ENCODE results near the gene AMMECR1.

The AMMECR1 gene

GRCh38 chrX:110201799-110202198, 116.1 kb downstream of the AMMECR1 start:
- no peak for DNase-seq

DNA sequence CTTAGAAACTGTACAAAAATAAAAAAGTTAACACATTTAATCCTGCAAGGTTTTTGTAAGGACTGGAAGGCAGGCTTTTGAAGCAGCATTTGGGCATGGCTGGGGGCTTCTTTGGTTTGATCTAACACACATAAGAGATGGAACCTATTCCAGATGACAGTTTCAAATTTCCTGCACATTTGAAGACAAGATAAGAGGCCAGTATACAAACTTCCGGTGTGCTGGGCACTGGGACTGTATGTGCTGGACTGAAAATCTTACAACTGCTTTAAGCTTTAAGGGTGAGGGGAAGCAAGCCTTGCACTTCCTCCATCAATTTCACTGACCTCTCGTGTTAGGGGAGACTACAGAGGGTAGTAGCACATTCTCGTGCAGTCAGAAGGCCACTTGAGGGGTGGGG, 122.9 kb downstream of the AMMECR1 start:
- DNase-seq, result no peak

GRCh38 chrX:110192516-110192915, 125.4 kb downstream of the AMMECR1 start:
- DNase-seq, result no peak

DNA sequence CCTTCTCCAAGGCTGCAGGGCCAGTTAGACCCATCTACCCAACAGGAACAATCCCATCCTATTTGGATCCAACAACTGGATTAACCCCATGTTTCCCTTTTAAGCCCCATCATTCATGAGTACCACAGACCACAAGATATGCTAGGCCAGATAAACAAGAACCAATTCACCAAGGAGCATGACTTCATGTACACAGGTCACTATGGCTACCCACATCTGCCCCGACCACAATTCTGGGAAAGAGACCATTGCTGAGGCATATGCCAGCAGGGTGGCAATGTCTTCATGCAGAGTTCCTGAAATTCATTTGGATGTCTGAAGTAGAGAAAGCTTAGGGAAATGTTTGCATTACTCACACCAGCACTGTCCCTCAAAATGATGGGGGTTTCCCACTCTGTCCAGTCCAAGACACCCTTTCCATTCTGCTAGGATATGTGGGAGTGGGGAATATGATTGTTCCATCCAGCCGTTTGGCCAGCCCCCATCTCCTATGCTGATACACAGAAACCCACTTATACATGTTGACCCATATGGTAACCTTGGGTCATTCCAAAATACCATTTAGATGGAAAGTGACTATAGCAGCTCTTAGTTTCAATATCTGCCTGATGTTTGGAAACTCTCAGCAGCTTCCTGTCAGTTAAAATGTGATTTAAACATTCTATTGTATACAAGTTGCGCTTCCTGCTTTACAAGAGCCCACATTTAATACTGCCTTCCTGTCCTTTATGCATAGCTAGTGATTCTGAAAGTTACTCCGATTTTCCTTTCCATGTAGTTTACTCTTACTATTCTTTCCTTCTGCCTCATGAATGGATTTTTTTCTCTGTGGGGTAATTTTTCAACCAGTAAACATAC, 129.0 kb downstream of the AMMECR1 start:
- DNase-seq, result no peak

GRCh38 chrX:110183314-110183713, 134.6 kb downstream of the AMMECR1 start:
- DNase-seq, result no peak

- no peak for DNase-seq
Observed at GRCh38 chrX:110182865-110183264, 135.0 kb downstream of the AMMECR1 start.

DNA sequence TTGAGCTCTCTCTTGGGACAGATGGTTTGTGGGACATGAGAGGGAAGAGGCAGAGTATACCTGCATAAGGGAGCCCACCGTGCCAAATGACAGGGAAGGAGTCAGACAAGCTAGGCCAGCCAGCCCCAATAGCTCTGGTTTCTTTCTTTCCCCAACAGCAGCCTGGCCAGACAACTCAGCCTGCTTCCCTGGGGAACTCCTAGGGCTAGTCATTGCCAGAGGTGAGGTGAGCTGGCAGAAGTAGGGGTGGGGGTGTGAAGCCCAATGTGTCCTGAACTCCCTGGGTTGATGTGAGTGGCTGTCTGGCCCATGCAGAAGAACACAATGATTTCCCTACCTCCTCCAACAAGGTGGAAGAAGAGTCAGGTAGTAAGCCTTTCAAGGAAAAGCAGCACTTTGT, 135.5 kb downstream of the AMMECR1 start:
- no peak for DNase-seq

DNA sequence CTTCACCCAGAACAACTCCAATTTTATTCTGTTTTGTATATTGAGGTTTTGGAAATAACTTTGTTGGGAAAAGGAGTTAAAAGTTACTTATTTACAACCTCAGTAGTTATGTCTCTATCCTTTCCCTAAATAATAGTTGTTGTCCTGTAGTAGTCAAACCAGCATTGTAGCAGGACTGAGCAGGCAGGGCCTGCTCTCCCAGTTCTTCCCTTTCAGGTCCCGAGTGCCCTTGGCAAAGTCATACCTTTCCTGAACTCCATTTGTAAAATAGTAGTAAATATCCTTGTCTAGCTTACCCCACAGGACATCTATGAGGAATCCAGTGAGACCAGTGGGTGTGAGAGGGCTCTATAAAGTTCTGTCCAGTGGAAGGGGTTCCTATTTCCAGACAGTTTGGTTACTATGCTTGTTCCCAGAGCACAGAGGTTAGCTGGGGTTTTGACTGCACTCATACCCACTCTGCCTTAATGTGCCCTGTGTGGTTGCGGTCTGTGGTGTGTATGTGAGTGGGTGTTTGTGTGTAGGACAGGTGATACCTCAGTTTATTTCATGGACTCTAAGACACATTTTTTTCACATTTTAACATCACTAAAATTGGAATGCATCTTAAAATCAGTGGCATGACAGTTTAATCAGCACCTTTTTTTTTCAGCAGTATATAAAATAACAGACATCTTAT, 136.3 kb downstream of the AMMECR1 start:
- DNase-seq, result no peak

DNA sequence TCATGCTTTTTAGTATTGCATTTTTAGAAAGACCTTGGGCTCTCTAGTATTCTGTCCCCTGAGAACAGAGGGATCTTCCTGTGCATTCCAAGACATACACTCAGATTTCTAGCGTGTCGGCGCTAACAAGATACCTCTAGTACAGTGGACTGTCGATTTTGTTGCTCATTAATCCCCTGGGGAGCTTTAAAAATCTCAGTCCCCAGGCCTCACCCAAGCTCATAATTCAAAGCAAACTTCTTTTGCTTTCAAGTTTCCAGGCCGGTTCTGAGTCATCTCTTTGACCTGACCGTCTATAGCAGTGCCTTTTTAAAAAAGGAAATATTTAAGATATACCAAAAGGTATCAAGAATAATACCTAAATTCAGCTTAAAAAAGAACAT, 137.0 kb downstream of the AMMECR1 start:
- DNase-seq, result no peak

DNA sequence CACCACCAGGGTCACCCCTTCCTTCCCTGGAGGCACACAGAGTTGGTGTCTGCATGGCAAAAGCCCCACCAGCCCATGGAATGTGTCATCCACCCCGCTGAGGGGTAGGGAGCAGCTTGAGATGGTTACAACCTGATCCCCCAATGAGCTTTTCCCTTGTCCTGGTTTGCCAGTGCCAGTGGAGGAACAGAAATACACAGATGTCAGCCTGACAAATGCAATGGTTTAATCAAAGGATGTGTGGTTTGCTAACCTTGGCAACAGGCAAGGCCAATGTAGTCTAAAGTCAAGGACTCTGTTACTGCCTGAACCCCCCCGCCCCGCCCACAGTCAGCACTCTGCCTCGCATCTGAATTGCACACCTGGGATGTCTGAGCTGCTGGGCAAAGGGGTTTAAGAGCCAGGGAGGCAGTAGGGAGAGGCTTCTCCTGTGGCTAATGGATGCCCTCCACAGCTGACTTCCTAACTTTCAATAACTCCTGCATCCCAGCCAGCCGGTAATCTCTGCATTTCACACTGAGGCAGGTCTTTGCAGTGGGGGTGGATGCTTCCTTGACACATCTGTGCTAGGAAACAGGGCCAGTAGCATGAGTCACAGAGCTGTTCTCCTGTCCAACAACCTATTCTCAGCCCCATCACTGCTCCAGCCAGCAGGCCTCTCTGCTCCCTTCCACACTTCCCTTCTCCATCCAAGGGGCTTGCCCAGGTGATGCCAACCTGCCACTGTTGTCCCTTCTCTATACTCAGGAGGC, 137.5 kb downstream of the AMMECR1 start:
- DNase-seq, result no peak

DNA sequence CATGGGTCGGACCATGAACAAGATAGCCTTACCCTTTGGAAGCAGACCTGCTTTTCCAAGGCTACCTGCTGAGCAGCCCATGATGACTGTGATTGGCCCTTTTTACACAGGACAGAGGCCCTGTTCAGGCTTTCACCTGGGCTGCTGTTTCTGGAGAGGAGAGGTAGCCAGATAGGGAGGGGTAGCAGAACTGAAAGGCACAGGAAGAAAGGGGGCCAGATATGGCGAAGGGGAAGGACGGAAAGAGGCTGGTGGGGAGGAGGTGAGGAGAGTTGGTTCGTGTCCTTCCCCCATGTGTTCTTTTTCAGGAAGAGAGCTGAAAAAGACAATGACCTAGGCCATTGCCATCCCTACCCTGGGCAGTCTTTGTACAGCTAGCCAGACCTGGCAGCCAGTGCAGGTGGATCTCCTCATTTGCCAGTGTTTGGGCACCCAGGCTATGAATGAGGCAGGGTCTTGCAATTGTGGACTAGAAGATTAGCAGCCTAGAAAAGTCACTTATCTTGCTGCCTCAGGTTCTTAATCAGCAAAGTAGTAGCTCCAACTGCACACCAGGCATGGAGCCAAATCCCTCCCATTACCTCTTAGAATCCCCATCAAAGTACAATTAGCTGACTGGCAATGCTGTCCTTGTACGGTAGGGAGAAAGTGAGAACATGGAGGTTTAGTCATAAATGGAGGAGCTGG, 139.6 kb downstream of the AMMECR1 start:
- no peak for DNase-seq

DNA sequence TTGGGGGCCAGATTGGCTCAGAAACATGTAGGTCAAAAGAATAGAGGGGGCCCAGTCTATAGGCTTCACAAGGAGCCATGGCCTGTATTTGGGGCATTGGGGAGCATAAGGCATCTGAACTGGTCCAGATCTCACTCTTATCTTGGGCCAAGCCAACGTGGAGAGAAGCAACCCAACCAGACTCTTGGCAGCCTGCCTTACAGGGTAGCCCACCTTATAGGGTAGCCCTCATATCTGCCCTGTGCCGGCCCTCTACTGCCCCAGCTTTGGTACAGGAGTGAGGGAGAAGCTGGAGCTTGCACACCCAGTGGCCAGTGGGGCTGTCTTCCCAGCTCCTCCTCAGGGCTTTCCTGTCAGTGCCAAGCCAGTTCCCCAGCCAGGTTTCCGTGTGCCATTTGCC, 142.2 kb downstream of the AMMECR1 start:
- no peak for DNase-seq

DNA sequence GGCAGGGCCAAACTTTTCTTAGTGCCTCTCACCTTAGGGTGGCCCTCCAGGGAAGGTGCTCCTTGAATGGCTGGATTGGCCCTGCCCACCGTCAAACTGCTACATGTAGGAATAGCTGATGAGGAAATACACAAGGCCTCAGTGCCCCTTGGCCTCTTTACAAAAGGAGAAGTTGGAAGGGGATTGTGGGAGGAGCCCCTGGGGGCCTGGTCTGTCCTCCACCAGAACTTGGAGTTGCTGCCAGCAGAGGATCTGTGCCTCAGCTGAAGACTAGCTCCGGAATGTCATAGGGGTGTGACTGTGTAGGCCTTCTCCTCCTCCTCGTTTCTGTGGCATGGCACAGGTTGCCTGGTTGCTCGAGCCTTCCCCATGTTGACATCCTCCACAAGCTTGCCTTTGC, 142.7 kb downstream of the AMMECR1 start:
- DNase-seq, result no peak

DNA sequence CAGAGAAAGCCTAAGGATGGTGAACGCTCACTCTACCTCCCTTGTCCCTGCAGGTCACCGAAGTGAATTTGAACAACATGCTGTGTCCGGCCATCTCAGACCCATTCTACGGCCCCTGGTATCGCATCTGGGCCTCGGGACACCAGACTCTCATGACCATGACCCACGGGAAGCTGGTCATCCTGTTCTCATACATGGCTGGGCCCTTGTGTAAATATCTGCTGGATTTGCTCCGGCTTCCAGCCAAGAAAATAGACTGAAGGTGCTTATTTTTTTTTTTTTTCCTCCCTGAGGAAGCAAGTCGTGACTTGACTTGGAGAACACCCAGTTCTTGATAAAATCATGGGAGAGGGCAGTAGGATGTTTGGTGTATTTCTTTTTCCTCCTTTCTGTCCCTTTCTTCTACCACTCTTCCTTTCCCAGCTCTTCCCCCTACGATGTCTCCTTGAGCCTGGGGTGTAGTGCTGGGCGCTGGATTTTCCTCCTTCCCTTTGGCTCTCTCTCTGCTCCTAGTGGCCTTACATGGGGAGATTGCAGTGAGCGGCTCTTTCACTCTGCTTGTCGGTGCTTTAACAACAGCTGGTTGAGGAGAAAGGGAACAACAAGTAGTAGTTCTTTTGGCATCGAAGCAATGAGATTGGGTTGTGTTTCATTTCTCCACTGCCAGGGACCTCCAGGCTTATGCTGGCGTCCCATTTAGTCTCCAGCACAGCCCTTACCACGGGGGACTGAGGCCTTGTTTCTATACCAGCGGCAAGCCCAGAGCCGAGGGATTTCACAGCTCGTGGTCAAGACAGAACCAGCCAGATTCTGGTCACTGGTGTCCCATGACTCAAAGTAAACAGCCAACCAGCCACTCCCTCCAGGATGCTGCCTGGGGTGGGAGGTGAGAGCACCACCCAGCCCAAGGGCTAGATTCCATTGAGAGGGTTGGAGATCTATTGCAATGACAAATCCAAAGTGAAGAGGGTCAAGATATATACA, 144.4 kb downstream of the AMMECR1 start:
- no peak for DNase-seq

DNA sequence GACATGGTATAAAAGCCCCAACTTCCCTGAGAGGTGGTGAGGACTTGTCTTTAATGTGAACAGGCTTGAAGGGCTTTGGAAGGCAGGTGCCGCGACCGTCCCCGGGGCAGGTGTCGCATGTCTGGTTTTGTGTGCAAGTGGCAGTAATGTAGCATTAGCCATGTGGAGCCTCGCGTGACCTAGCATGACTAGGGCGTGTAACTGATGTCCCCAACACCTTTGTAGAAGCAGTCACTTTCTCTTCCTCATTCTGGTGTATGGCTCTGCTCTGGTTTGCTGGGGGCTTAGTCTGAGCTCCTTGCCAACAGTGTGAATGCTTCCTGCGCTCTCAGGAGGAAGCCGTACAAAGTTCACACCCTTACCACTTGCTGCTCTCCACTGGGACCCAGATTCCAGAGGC, 145.7 kb downstream of the AMMECR1 start:
- no peak for DNase-seq

- DNase-seq, result no peak
Observed at GRCh38 chrX:110171442-110171841, 146.4 kb downstream of the AMMECR1 start.

- DNase-seq, result no peak
Observed at GRCh38 chrX:110170029-110170428, 147.9 kb downstream of the AMMECR1 start.

DNA sequence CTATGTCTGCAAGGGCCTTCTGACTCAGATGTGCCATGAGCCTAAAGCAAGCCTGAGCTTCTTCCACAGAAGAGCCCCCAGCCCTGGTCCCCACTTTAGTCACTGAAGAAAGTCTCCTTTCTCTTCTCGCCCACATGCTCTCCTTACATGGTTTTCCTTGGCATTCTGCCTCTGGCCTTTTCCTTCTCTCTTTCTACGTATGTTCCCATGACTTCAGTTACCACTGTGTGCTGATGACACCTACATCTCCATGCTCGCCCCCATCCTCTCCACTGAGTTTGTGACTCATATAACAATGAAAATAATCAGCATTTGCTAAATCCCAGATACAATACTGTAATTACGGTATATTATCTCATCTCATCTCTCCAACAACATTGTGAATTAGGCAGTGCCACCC, 149.3 kb downstream of the AMMECR1 start:
- no peak for DNase-seq

GRCh38 chrX:110167952-110168451, 149.9 kb downstream of the AMMECR1 start:
- no peak for DNase-seq

GRCh38 chrX:110163488-110163887, 154.4 kb downstream of the AMMECR1 start:
- no peak for DNase-seq

DNA sequence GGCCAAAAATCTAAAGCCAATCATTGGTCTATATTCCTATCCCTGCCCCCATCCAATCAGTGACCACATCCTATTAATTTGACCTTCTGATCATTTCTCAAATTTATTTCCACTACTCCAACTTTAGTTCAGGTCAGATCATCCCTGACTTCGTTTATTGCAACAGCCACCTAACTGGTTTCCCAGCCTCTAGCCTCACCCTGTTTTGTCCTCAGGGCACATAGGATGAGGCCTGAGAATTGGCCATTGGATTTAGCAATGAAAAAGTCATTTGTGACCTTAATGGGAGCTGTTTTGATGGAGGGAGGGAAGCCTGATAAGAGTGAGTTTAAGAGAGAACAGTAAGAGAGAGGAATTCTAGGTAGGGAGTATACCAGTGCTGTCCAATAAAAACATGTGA, 155.0 kb downstream of the AMMECR1 start:
- no peak for DNase-seq

GRCh38 chrX:110162131-110162530, 155.8 kb downstream of the AMMECR1 start:
- no peak for DNase-seq
